Measurements from ENCODE around the gene SMIM10L2A.
"Not testable (repeated sequence)": the region's sequence is repeated elsewhere in the genome, so short reads cannot be mapped to it uniquely, and the experiment has no call there.

The SMIM10L2A gene

DNA sequence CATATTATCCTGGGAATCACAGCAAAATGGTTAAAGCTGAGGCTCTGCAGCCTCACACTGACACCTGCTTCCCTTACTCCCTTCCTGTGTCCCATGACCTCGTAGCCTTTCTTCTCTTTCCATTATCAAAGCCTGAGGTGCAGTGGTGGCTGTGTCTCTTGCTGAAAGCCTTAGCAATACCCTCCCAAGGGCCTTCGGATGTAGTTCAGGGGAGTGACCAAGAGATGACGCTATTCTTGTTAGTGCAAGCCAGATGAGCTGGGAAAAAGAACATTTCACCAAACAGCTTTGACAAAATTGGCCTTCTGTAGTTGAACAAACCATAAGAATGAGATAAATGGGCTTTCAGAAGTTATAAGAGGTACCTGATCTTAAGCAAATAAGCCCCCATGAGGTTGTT is 31.6 kb downstream of the SMIM10L2A start:
- Histone ChIP-seq H3K27me3 (replicated peaks; ENCODE audit: control insufficient read depth, insufficient read depth, low read length) (peaks cover 1% of the 10 kb centered on the region; the same call in 1 of the 2 replicates), H3K36me3 (ENCODE audit: control insufficient read depth, insufficient read depth, low read length) (no peaks in the 10 kb centered on the region), H3K4me3 (replicated peaks; ENCODE audit: low read depth, low read length) (no peak overlapping the region)
- DNase-seq (ENCODE audit: extremely low read depth, insufficient read length), result no peak
- TF ChIP-seq, protein P1, sequence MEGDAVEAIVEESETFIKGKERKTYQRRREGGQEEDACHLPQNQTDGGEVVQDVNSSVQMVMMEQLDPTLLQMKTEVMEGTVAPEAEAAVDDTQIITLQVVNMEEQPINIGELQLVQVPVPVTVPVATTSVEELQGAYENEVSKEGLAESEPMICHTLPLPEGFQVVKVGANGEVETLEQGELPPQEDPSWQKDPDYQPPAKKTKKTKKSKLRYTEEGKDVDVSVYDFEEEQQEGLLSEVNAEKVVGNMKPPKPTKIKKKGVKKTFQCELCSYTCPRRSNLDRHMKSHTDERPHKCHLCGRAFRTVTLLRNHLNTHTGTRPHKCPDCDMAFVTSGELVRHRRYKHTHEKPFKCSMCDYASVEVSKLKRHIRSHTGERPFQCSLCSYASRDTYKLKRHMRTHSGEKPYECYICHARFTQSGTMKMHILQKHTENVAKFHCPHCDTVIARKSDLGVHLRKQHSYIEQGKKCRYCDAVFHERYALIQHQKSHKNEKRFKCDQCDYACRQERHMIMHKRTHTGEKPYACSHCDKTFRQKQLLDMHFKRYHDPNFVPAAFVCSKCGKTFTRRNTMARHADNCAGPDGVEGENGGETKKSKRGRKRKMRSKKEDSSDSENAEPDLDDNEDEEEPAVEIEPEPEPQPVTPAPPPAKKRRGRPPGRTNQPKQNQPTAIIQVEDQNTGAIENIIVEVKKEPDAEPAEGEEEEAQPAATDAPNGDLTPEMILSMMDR (IDR thresholded peaks at IDR 0.05; ENCODE audit: insufficient read depth, low read length, poor library complexity, severe bottlenecking), result peak; percentile 17

DNA sequence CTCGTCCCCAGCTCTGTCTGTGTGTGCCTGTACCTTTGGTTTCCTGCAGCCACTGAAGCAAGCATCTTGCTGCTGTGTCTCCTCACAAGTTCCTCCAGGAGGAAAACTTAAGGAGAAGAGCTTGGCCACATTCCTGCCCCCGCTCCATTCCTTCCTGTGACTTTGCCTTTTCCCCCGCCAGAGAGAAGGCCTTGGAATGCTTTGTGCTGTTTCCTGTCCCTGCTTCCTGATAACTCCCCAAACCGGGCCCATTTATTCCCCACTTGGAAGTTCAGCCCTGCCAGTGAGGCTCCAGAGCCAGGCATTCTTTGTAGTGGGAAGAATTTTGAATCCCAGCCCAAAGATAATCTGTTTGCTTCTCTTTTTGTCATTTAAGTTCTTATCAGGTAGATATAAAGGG is 33.1 kb downstream of the SMIM10L2A start:
- H3K27me3 ChIP-seq (replicated peaks; ENCODE audit: control insufficient read depth, insufficient read depth, low read length), result peaks cover 1% of the 10 kb centered on the region; the same call in 1 of the 2 replicates
- TF ChIP-seq, protein P1 (IDR thresholded peaks at IDR 0.05; ENCODE audit: insufficient read depth, low read length, poor library complexity, severe bottlenecking), result no peak
- H3K36me3 ChIP-seq (ENCODE audit: control insufficient read depth, insufficient read depth, low read length), result no peaks in the 10 kb centered on the region
- no peak for DNase-seq (ENCODE audit: extremely low read depth, insufficient read length)
- no peak overlapping the region for H3K4me3 ChIP-seq (replicated peaks; ENCODE audit: low read depth, low read length)

GRCh38 chrX:135461756-135462155 is 40.0 kb downstream of the SMIM10L2A start:
- DNase-seq (ENCODE audit: extremely low read depth, insufficient read length); H3K4me3 ChIP-seq (replicated peaks; ENCODE audit: low read depth, low read length); H3K36me3 ChIP-seq (ENCODE audit: control insufficient read depth, insufficient read depth, low read length); H3K27me3 ChIP-seq (replicated peaks; ENCODE audit: control insufficient read depth, insufficient read depth, low read length): not testable (repeated sequence)

DNA sequence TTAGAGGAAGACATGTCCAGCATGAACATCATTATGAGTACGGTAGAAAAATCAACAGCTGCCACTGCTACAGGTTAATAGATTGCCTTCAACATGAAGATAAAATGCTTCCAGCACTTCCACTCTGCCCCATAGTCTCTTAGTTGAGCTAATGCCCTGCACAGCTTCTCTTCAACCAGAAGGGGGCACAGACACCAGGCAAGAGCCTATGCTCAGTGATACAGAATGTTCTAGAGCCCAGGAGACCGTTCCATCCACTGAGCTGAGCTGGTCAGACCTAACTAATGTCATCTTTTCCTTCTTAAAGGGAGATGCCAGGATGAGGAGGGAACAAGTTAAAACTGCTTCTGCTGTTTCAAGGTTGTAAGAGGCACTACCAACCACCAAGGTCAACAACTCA is 42.2 kb downstream of the SMIM10L2A start:
- no peak for DNase-seq (ENCODE audit: extremely low read depth, insufficient read length)
- TF ChIP-seq, protein P1 (IDR thresholded peaks at IDR 0.05; ENCODE audit: insufficient read depth, low read length, poor library complexity, severe bottlenecking), result peak; percentile 57
- Histone ChIP-seq H3K27me3 (replicated peaks; ENCODE audit: control insufficient read depth, insufficient read depth, low read length) (no peaks in the 10 kb centered on the region), H3K36me3 (ENCODE audit: control insufficient read depth, insufficient read depth, low read length) (no peaks in the 10 kb centered on the region), H3K4me3 (replicated peaks; ENCODE audit: low read depth, low read length) (no peak overlapping the region)

DNA sequence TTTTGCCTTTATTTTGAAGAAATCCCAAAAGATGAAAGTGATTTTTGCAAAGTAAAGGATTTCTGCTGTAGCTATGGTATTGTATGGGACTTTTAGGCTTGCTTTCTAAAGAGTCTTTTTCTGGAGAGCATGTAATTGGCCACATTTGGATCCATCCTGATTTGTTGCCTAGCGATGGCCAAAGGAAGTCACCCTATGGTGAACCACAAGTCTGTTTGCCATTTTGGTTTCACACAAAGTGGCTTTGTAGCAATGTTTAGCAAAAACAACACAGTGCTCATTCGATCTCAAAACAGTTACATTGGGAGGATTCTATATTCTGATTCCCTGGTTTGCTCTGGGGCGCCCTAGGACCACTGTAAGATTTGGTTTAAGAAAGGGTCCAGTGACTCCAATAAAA is 54.6 kb downstream of the SMIM10L2A start:
- H3K4me3 ChIP-seq (replicated peaks; ENCODE audit: low read depth, low read length), result no peak overlapping the region
- TF ChIP-seq, protein P1 (IDR thresholded peaks at IDR 0.05; ENCODE audit: insufficient read depth, low read length, poor library complexity, severe bottlenecking), result no peak

GRCh38 chrX:135477576-135477975 is 55.8 kb downstream of the SMIM10L2A start:
- TF ChIP-seq, protein P1 (IDR thresholded peaks at IDR 0.05; ENCODE audit: insufficient read depth, low read length, poor library complexity, severe bottlenecking), result peak; percentile 50
- DNase-seq (ENCODE audit: extremely low read depth, insufficient read length), result no peak
- no peaks in the 10 kb centered on the region for H3K36me3 ChIP-seq (ENCODE audit: control insufficient read depth, insufficient read depth, low read length)
- H3K27me3 ChIP-seq (replicated peaks; ENCODE audit: control insufficient read depth, insufficient read depth, low read length), result no peaks in the 10 kb centered on the region
- H3K4me3 ChIP-seq (replicated peaks; ENCODE audit: low read depth, low read length), result no peak overlapping the region

More for the DNA sequence above, 54.6 kb downstream of the SMIM10L2A start:
- DNase-seq (ENCODE audit: extremely low read depth, insufficient read length), result no peak
- Histone ChIP-seq H3K36me3 (ENCODE audit: control insufficient read depth, insufficient read depth, low read length) (no peaks in the 10 kb centered on the region), H3K27me3 (replicated peaks; ENCODE audit: control insufficient read depth, insufficient read depth, low read length) (no peaks in the 10 kb centered on the region)

Measured in GM06990 (cell line).